Epidermal melanocyte (primary cell): ENCODE data around the gene CBX8.
"Not testable (repeated sequence)": the region's sequence is repeated elsewhere in the genome, so short reads cannot be mapped to it uniquely, and the experiment has no call there.

Experiments used
- DNase-seq: peaks from one replicate; pipeline ENCODE4 v3.0.0; 2011; ENCODE audit warnings: low spot score; ENCODE audit not compliant: insufficient read length

The CBX8 gene

DNA sequence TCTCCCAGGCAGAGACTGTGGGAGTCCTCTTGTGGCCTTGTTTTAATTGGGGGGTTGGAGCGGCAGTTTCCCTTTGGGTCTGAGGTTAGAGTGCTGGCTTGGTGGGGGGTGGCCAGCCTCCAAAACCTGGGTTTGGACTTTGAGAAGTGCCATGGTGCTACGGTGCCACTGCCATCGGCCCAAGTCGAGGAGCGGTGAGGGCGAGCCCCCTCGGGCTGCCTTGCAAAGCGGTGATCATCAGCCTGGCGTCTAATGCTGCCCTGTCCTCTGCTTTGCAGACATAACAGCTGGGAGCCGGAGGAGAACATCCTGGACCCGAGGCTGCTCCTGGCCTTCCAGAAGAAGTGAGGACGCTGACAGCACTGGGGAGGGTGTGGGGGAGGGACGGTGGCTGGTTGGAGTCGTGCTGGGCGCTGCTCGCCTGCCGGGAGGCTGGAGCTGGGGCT is 17.8 kb downstream of the CBX8 start:
- DNase-seq: no peak

DNA sequence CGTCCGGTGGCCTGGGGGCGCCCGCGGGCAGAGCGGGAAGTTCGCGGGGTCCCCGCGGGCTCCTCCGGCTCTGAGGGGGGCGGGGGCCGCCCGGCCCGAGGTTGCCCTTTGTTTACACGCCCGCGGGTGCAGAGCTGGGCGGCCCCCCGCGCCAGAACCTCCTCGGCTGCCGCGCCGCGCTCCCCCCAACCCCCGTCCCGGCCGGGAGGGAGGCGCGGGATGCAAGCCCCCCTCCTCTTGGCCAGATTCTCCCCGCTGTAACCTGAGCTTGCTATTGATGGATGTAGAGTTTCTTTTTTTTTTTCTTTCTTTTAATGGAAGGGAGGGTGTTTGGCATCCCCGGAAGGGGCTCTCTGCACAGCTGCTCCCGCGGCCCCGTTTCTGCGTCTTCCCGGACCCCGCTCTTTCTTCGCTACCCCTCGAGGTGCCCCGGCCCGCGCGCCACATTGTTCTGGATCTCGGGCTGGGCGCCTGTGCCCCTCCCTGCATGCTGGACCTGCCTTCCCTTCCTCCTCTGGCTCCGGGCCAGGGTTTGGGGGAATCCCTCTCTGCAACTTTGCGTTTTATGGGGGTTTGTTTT is 18.3 kb downstream of the CBX8 start:
- no peak for DNase-seq

DNA sequence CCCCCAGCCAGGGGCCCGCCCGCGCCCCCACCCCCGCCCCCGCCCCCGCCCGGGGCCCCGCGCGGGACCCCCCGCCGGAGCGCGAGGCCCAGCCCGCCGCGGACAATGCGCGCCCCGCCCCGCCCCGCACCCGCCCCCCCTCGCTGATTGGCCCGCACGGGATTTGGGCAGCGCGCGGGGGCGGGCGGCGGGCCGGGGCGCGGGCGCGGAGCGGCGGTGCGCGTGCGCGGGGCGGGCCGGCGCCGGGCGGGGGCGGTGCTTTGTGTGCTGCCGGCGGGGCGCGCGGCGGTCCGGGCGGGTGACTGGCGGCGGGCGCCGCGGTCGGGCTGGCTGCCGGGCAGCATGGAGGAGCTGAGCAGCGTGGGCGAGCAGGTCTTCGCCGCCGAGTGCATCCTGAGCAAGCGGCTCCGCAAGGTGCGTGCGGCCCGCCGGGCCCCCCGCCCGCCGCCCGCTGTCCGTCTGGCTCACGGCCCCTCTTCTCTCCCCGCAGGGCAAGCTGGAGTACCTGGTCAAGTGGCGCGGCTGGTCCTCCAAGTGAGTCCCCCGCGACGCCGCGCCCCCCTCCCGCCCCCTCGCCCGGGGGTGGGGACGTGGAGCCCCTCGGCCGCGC is 18.9 kb downstream of the CBX8 start, which contains the start of gene CBX2:
Gene CBX2, plus strand, starts transcription at position 255 of the 610 bp plus-strand sequence. Its CDS starts 88 bp downstream, at position 343.
- DNase-seq: peak; percentile 96

- no peak for DNase-seq
These were observed 19.6 kb downstream of the CBX8 start for GRCh38 chr17:79777120-79777893.

- no peak for DNase-seq
These were observed 20.3 kb downstream of the CBX8 start for GRCh38 chr17:79776376-79777119.

- DNase-seq: no peak
These were observed 21.2 kb downstream of the CBX8 start for GRCh38 chr17:79775632-79776031.

DNA sequence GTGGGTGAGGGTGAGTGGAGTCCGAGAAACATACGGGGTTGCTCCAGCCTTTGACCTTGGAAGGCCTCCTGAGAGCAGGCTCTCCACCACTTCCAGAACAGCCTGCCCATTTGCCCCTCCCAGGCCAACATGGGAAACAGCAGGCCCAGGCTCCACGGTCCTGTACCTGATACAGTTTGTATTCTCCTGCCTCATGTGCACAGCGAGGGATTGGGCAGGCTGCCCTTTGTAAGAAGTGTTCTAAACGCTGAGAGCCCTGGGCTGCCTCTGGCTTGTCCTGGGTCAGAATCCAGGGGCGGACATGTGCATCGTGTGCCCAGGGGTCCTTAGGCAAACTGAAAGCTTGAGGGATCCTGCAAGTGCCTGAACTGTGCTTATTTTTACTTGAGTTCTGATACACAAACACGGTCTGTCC is 22.3 kb downstream of the CBX8 start:
- DNase-seq: no peak

- DNase-seq: not testable (repeated sequence)
These were observed 24.2 kb downstream of the CBX8 start for GRCh38 chr17:79772726-79773125.

- no peak for DNase-seq
These were observed 25.6 kb downstream of the CBX8 start for GRCh38 chr17:79771276-79771675.

GRCh38 chr17:79769570-79770506 is 27.0 kb downstream of the CBX8 start:
- no peak for DNase-seq

DNA sequence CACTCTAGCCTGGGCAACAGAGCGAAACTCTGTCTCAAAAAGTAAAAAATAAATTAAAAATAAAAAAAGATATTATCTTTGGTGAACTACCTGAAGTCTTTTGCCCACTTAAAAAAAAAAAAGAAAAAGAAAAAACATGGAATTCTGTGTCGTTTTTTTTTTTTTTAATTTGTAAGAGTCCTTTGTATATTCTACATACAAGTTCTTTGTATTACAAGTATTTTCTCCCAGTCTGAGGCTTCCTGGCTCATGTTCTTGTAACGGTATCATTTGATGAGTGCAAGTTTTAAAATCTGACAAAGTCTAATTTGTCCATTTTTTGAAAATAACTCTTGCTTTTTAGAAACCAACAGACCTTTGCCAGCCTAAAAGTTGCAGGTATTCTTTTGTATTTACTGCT is 31.2 kb downstream of the CBX8 start:
- DNase-seq: no peak

GRCh38 chr17:79761894-79762589 is 34.8 kb downstream of the CBX8 start:
- DNase-seq: no peak

GRCh38 chr17:79760197-79760906 is 36.5 kb downstream of the CBX8 start:
- no peak for DNase-seq

DNA sequence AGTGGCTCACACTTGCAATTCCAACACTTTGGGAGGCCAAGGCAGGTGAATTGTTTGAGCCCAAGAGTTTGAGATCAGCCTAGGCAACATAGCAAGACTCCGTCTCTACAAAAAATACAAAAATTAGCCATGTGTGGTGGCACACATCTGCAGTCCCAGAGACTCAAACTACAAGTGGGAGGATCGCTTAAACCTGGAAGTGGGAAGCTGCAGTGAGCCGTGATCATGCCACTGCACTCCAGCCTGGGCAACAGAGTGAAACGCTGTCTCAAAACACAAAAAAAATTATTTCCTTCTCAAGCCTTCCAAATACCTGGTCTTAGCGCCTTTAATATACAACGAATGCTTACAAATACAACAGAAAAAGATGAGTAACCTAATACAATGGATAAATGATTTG is 38.6 kb downstream of the CBX8 start:
- DNase-seq: no peak

DNA sequence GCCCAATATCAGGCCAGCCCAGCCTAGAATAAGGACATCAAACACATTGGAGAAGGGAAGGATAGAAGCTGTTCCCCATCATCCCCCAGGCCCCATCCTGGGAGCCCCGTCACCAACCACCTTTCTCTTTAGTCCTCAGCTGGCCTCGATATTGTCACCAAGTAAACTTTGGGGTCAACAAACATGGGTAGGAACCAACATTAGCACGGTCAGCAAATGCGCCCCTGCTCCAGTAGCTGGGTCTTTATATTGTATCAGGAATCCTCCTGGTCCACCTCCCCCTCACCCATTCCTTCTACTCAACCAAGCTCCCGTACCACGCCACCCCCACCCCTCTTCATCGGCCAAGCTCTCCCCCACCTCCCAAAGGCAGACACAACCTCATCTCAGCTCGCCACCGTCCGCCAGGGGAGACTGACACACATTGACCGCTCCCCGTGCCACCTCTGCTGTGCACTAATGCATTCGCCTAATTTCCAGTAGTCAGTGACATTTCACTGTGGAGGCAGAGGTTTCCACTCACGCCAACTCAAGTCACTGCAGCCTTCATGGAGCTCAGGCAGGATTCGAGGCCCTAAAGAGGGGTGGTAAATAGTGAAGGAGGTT is 39.6 kb downstream of the CBX8 start:
- no peak for DNase-seq

- DNase-seq: no peak
These were observed 41.3 kb downstream of the CBX8 start for GRCh38 chr17:79755591-79755990.

DNA sequence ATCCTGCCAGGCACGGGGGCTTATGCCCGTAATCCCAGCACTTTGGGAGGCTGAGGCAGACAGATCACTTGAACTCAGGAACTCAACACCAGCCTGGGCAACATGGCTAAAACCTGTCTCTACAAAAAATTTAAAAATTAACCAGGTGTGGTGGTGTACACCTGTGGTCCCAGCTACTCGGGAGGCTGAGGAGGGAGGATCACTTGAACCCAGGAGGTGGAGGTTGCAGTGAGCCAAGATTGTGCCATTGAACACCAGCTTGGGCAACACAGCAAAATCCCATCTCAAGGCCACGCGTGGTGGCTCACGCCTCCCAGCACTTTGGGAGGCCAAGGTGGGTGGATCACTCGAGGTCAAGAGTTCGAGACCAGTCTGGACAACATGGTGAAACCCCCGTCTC is 42.0 kb downstream of the CBX8 start:
- DNase-seq: not testable (repeated sequence)

DNA sequence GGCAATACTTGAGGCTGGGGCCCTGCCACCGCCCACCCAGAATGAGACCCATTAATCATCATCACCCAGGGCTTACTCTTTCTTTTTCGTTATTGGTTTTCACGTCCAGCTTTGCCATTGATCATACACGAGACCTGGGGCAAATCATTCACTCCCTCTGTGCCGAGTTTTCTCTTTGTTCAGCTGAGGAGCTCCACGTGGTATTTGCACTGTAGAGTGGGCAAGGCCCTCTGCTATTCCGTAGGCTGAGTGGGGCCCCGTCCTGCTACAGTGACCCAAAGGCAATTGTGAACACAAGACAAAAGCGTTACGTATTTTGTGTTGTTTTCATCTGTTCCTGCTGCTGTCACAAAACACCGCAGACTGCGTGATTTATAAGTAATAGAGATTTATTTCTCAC is 42.5 kb downstream of the CBX8 start:
- no peak for DNase-seq

- no peak for DNase-seq
These were observed 44.7 kb downstream of the CBX8 start for GRCh38 chr17:79752175-79752574.
